ENCODE results near the gene HEXD. TPM values are rescaled to one million over a fixed set of nuclear protein-coding genes. Genes with fewer than 3 reads are reported as not detected.
A peak's percentile ranks its signal among the peaks of the same experiment; 100 is the strongest.

Gene HEXD
- total and polyA plus RNA-seq, 2 experiments from 2014 or later, result 5.7 to 5.9 TPM

GRCh38 chr17:82446124-82446523, 28.0 kb downstream of the HEXD start:
- no peak for DNase-seq
- 84 to 90% methylated on average over 15 of the region's 15 CpGs for WGBS, 2 experiments (ENCODE audit: low coverage in 1 of 2, low lambda C conversion rate in 2 of 2, missing lambda C conversion rate in 2 of 2)
- no peaks in the 10 kb centered on the region for H3F3A ChIP-seq (ENCODE audit: insufficient read depth)
- no peak overlapping the region for H3K4me3 ChIP-seq
- H3K9me3 ChIP-seq (ENCODE audit: low read depth), result no peaks in the 10 kb centered on the region
- H3K4me1 ChIP-seq (ENCODE audit: insufficient read depth), result peaks cover 10% of the 10 kb centered on the region; the same call in 1 of the 2 replicates
- TF ChIP-seq EZH2phosphoT487 (IDR thresholded peaks at IDR 0.05; ENCODE audit: insufficient read depth, low read depth) (no peak), EZH2 (IDR thresholded peaks at IDR 0.05; ENCODE audit: insufficient read depth, poor library complexity, severe bottlenecking) (no peak)
- no peaks in the 10 kb centered on the region for H4K20me1 ChIP-seq (ENCODE audit: insufficient read depth)
- H2AFZ ChIP-seq, result no peak overlapping the region
- no peak overlapping the region for H3K9ac ChIP-seq
- no peaks in the 10 kb centered on the region for H3K9me2 ChIP-seq (ENCODE audit: insufficient read depth)
- in situ Hi-C loops (cut with MboI), result no loop called here
- H3K79me2 ChIP-seq (ENCODE audit: insufficient read depth), result peaks cover 18% of the 10 kb centered on the region
- H3K4me2 ChIP-seq (ENCODE audit: unreplicated experiment), result no peak overlapping the region
- no peaks in the 10 kb centered on the region for H3K27me3 ChIP-seq (replicated peaks; ENCODE audit: insufficient read depth)
- H3K27ac ChIP-seq, result no peak overlapping the region
- H3K36me3 ChIP-seq (ENCODE audit: low read depth), result no peaks in the 10 kb centered on the region

- no peaks in the 10 kb centered on the region for H3F3A ChIP-seq (ENCODE audit: insufficient read depth)
- no peak overlapping the region for H3K4me3 ChIP-seq
- no peak overlapping the region for H2AFZ ChIP-seq
- H3K36me3 ChIP-seq (ENCODE audit: low read depth), result no peaks in the 10 kb centered on the region
- TF ChIP-seq EZH2phosphoT487 (IDR thresholded peaks at IDR 0.05; ENCODE audit: insufficient read depth, low read depth) (no peak), EZH2 (IDR thresholded peaks at IDR 0.05; ENCODE audit: insufficient read depth, poor library complexity, severe bottlenecking) (no peak)
- no peaks in the 10 kb centered on the region for H3K9me3 ChIP-seq (ENCODE audit: low read depth)
- H3K4me2 ChIP-seq (ENCODE audit: unreplicated experiment), result no peak overlapping the region
- H3K9ac ChIP-seq, result no peak overlapping the region
- in situ Hi-C loops (cut with MboI), result no loop called here
- no peak overlapping the region for H3K27ac ChIP-seq
- H3K27me3 ChIP-seq (replicated peaks; ENCODE audit: insufficient read depth), result no peaks in the 10 kb centered on the region
- WGBS, 2 experiments (ENCODE audit: low coverage in 1 of 2, low lambda C conversion rate in 2 of 2, missing lambda C conversion rate in 2 of 2), result 84 to 86% methylated on average over 12 of the region's 12 CpGs
- DNase-seq, result no peak
- no peaks in the 10 kb centered on the region for H3K9me2 ChIP-seq (ENCODE audit: insufficient read depth)
- peaks cover 13% of the 10 kb centered on the region; the same call in 1 of the 2 replicates for H3K4me1 ChIP-seq (ENCODE audit: insufficient read depth)
- peaks cover 18% of the 10 kb centered on the region for H3K79me2 ChIP-seq (ENCODE audit: insufficient read depth)
- H4K20me1 ChIP-seq (ENCODE audit: insufficient read depth), result no peaks in the 10 kb centered on the region
Measured at GRCh38 chr17:82446649-82447048, 28.5 kb downstream of the HEXD start.

GRCh38 chr17:82447876-82448275, 29.7 kb downstream of the HEXD start:
- Histone ChIP-seq H3K4me1 (ENCODE audit: insufficient read depth) (peaks cover 13% of the 10 kb centered on the region; the same call in 1 of the 2 replicates), H3K79me2 (ENCODE audit: insufficient read depth) (peaks cover 18% of the 10 kb centered on the region), H3K9me2 (ENCODE audit: insufficient read depth) (no peaks in the 10 kb centered on the region), H3K9ac (no peak overlapping the region), H3K9me3 (ENCODE audit: low read depth) (no peaks in the 10 kb centered on the region), H3K27ac (no peak overlapping the region), H3K4me2 (ENCODE audit: unreplicated experiment) (no peak overlapping the region), H3K27me3 (replicated peaks; ENCODE audit: insufficient read depth) (no peaks in the 10 kb centered on the region), H4K20me1 (ENCODE audit: insufficient read depth) (no peaks in the 10 kb centered on the region), H2AFZ (no peak overlapping the region), H3F3A (ENCODE audit: insufficient read depth) (no peaks in the 10 kb centered on the region), H3K36me3 (ENCODE audit: low read depth) (no peaks in the 10 kb centered on the region), H3K4me3 (no peak overlapping the region)
- in situ Hi-C loops (cut with MboI), result no loop called here
- TF ChIP-seq EZH2phosphoT487 (IDR thresholded peaks at IDR 0.05; ENCODE audit: insufficient read depth, low read depth) (no peak), EZH2 (IDR thresholded peaks at IDR 0.05; ENCODE audit: insufficient read depth, poor library complexity, severe bottlenecking) (no peak)
- 93 to 95% methylated on average over 11 of the region's 11 CpGs for WGBS, 2 experiments (ENCODE audit: low coverage in 1 of 2, low lambda C conversion rate in 2 of 2, missing lambda C conversion rate in 2 of 2)
- DNase-seq, result no peak

- H3K27ac ChIP-seq, result no peak overlapping the region
- no peaks in the 10 kb centered on the region for H3F3A ChIP-seq (ENCODE audit: insufficient read depth)
- peak overlapping the region; percentile 91 for H3K4me3 ChIP-seq
- peak overlapping the region; percentile 96 for H3K4me2 ChIP-seq (ENCODE audit: unreplicated experiment)
- peak overlapping the region; percentile 89; the same call in 1 of the 2 replicates for H3K9ac ChIP-seq
- H3K36me3 ChIP-seq (ENCODE audit: low read depth), result no peaks in the 10 kb centered on the region
- in situ Hi-C loops (cut with MboI), result no loop called here
- no peaks in the 10 kb centered on the region for H3K9me2 ChIP-seq (ENCODE audit: insufficient read depth)
- DNase-seq, result no peak
- no peaks in the 10 kb centered on the region for H3K27me3 ChIP-seq (replicated peaks; ENCODE audit: insufficient read depth)
- H3K4me1 ChIP-seq (ENCODE audit: insufficient read depth), result peaks cover 13% of the 10 kb centered on the region; the same call in 1 of the 2 replicates
- no peaks in the 10 kb centered on the region for H3K9me3 ChIP-seq (ENCODE audit: low read depth)
- 86 to 87% methylated on average over 30 of the region's 30 CpGs for WGBS, 2 experiments (ENCODE audit: low coverage in 1 of 2, low lambda C conversion rate in 2 of 2, missing lambda C conversion rate in 2 of 2)
- H4K20me1 ChIP-seq (ENCODE audit: insufficient read depth), result no peaks in the 10 kb centered on the region
- no peak for TF ChIP-seq EZH2 (IDR thresholded peaks at IDR 0.05; ENCODE audit: insufficient read depth, poor library complexity, severe bottlenecking)
- no peak for TF ChIP-seq EZH2phosphoT487 (IDR thresholded peaks at IDR 0.05; ENCODE audit: insufficient read depth, low read depth)
- H2AFZ ChIP-seq, result no peak overlapping the region
- peaks cover 18% of the 10 kb centered on the region for H3K79me2 ChIP-seq (ENCODE audit: insufficient read depth)
Measured at GRCh38 chr17:82449131-82449882, 31.2 kb downstream of the HEXD start.
